GM21360 (cell line): ENCODE data around the gene FBRSL1.

Experiments
- ATAC-seq: cut with Tn5 transposase; IDR thresholded peaks from one replicate; pipeline ENCODE4 v1.9.1; 2021; ENCODE audit warnings: mild to moderate bottlenecking, moderate library complexity; ENCODE audit not compliant: unreplicated experiment

The FBRSL1 gene

GRCh38 chr12:132508860-132509732, 19.1 kb downstream of the FBRSL1 start:
- ATAC-seq, result no peak

DNA sequence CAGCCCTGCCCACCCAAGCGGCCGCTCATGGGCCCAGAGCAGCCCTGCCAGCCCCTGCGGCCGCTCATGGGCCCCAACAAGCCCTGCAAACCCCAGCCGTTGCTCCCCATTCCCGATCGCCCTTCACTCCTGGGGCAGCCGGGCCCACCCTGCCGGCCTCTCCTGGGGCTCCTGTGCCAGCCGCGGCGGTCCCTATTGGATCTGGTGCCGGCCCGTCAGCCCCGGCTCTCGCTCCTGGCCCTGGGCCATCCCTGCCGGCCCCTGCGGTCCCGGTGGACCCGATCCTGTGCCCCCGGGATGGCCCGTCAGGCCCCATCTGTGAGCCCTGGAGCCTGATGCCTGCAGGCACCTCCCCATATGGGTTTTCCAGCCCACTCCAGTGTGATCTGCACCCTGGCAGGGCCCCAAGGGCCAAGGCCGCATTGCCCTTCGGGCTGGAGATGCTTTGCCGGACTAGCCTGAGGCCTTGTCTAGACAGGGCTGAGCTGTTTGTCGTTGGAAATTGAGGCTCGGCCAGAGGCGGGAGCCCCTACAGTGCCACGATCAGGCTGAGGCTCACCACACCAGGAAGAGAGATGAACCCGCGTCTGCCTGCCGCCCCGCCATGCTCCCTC, 20.3 kb downstream of the FBRSL1 start:
- no peak for ATAC-seq

DNA sequence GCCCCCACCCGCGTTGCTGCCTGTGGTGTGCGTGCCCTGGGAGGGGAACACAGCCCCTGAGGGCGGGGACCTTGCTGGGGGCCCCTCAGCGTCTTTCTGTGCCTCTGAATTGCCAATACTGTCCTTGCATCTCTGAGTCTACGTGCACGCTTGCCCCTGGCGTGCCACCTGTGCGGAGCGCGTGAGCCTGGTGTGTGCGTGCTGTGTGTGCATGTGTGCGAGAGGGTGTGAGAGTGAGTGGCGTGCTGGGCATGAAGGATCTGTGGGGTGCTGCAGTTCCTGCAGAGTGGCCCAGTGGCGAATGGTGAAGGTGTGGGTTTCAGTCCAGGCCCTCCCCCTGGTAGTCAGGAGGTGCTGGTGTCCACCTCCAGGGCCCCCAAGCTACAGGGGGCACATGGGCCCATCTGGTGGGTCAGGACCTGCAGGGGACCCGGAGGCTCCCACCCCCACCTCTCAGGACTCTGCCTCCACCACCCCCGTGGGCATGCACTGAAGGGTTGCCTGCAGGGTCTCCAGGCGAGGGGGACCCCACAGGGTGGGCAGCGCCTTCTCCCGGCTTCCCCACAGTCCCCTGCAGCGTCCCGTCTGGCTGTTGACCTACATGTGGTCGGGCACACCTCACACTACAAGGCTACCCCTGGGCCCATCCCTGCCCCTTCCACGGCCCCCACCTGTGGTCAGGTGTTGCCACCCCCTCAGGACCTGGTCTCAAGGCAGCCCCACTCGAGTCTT, 21.0 kb downstream of the FBRSL1 start:
- ATAC-seq, result no peak

- ATAC-seq, result no peak
Observed at GRCh38 chr12:132511516-132512196, 21.7 kb downstream of the FBRSL1 start.

DNA sequence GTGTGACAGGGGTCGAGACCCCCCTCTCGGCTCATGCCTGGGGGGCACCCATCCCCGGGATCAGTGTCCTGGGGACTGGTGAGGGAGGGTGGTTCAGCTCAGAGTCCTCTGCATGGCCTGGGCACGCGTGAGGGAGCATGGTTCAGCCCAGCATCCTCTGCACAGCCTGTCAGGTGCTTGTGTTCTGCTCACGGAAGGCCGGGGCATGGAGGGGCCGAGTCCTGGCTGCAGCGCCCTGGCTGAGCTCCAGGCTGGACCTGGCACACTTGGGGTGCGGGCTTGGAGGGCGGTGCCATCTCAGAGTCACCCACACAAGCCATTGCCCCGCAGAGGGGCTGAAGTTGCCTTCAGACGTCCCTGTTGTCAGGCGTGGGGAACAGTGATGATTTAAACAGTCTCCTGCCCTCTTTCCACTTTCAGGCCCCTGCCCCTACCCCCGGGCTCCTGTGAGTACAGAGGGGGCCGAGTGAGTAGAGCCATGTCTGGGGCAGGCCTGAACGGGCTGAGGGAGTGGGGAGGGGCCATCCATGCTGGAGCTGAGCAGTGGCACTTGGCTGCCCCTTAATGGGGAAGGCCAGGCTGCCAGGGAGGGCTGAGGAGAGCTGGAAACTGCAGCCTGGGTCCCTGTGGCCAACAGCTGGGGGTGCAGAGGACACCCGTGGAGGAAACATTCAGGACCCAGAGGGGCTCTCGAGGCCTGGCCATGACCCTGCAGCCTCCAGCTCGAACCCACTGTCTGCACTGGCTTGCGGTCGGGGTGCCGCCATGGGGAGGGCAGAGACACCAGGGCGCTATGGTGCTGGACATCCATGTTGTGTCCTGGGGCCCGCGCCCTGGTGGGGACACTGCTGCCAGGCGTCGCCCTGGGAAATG, 22.5 kb downstream of the FBRSL1 start:
- ATAC-seq, result no peak

GRCh38 chr12:132513070-132513398, 23.1 kb downstream of the FBRSL1 start:
- no peak for ATAC-seq

- no peak for ATAC-seq
Observed at GRCh38 chr12:132513458-132514135, 23.6 kb downstream of the FBRSL1 start.

- ATAC-seq, result no peak
Observed at GRCh38 chr12:132514216-132514820, 24.4 kb downstream of the FBRSL1 start.

DNA sequence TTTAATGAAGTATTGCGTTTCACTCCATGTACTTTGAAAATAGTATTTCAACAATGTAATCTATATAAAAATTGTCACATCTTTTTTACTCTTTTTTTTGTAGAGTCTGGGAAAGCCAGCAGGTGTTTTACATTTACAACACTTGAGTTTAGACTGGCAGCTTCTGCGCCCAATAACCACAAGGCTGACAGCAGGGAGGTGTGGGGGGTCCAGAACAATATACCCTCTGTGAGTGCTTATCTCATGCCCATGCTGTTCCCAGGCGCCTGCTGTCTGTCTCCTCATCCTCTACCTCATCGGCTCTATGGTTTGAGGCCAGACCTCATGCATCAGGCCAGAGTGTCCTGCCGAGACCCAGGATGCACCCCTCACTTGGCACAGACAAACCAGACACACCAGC, 24.9 kb downstream of the FBRSL1 start:
- ATAC-seq, result no peak

GRCh38 chr12:132516095-132517012, 26.4 kb downstream of the FBRSL1 start:
- no peak for ATAC-seq

GRCh38 chr12:132517013-132517739, 27.2 kb downstream of the FBRSL1 start:
- ATAC-seq, result no peak

DNA sequence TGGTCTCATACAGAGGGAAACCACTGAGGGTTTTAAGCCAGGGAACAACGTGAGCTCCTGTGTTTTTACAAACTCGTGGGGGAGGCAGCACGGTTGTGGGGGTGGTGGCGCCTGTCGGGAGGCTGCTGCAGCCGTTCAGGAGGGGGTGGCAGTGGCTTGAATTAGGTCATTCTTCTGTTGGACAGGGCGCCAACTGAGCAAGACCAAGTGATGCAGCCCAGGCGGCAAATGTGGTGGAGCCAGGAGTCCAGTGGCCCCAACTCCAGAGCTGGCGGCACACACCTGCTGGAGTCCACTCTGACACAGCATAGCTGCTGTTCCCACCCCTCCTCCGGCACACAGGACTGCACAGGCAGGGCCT, 27.8 kb downstream of the FBRSL1 start:
- no peak for ATAC-seq

GRCh38 chr12:132518354-132518992, 28.5 kb downstream of the FBRSL1 start:
- ATAC-seq, result no peak

GRCh38 chr12:132520421-132521199, 30.7 kb downstream of the FBRSL1 start:
- no peak for ATAC-seq

GRCh38 chr12:132521200-132521580, 31.2 kb downstream of the FBRSL1 start:
- no peak for ATAC-seq

DNA sequence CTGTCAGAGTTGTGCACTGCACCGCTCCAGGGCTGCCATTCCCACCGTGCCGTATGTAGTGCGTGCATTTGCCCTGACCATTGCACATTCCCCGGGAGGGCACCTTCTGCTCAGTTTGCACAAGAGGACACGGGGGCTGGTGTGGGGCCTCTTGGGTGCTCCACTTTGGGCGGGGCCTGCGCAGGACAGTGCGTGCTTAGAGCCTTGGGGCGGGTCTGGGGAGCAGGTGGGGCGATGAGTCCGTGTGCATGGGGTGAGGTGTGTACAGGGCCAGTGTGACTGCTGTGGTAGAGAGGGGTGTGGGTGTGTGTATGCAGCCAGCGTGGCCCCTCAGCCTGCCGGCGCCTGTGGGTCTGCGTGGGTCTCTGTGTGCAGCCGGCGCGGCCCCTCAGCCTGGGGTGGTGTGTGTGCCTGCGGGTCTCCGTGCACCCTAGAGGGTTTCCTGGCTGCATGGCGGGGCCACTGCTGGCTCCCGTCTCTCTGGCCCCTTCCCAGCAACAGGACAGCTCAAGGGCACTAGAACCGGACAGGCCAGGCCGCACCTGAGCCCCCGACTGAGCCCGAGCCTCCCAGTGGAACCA, 31.9 kb downstream of the FBRSL1 start:
- ATAC-seq, result no peak
